Measurements from ENCODE around the gene CHRNA9. TPM values are rescaled to one million over a fixed set of nuclear protein-coding genes. Genes with fewer than 3 reads are reported as not detected.
"Not testable (repeated sequence)": the region's sequence is repeated elsewhere in the genome, so short reads cannot be mapped to it uniquely, and the experiment has no call there.

Gene CHRNA9
- polyA plus RNA-seq, 2 of the 4 experiments (the other 2 are of a cell fraction) = 1.3 to 1.6 TPM

DNA sequence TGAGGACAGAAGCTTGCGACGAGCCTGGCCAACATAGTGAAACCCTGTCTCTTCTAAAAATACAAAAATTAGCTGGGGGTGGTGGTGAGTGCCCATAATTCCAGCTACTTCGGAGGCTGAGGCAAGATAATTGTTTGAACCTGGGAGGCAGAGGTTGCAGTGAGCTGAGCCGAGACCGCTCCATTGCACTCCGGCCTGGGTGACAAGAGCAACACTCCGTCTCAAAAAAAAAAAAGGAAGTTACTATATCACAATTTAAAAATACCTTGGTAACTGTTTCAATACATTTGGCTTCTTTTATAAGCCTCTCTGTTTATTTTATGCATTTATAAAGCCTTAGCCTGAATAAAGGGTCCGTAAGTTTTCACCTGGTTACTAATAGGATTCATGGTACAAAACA lies 46.6 kb upstream of the CHRNA9 start:
- Histone ChIP-seq H3K4me1 (no peaks in the 10 kb centered on the region), H3K4me2 (no peak overlapping the region), H3K27ac (no peak overlapping the region), H3K9me3 (no peaks in the 10 kb centered on the region), H3K4me3 (no peak overlapping the region)
- ATAC-seq (no peak), DNase-seq (ENCODE audit: low read depth in 1 of 2, low spot score in 1 of 2) (no peak), FAIRE-seq (no peak)
- POLR2A ChIA-PET = no interaction called here
- WGBS (ENCODE audit: missing lambda C conversion rate) = 92% methylated on average over 8 of the region's 8 CpGs
- CTCF ChIA-PET = no interaction called here
- TF ChIP-seq GATA3 (IDR thresholded peaks at IDR 0.05; ENCODE audit: borderline replicate concordance) = no peak
- no peak for TF ChIP-seq HEYL (CRISPR knock-in tag; IDR thresholded peaks at IDR 0.05)
- TF ChIP-seq, protein P1, sequence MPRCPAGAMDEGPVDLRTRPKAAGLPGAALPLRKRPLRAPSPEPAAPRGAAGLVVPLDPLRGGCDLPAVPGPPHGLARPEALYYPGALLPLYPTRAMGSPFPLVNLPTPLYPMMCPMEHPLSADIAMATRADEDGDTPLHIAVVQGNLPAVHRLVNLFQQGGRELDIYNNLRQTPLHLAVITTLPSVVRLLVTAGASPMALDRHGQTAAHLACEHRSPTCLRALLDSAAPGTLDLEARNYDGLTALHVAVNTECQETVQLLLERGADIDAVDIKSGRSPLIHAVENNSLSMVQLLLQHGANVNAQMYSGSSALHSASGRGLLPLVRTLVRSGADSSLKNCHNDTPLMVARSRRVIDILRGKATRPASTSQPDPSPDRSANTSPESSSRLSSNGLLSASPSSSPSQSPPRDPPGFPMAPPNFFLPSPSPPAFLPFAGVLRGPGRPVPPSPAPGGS (IDR thresholded peaks at IDR 0.05) = no peak
- TF ChIP-seq, protein P2, sequence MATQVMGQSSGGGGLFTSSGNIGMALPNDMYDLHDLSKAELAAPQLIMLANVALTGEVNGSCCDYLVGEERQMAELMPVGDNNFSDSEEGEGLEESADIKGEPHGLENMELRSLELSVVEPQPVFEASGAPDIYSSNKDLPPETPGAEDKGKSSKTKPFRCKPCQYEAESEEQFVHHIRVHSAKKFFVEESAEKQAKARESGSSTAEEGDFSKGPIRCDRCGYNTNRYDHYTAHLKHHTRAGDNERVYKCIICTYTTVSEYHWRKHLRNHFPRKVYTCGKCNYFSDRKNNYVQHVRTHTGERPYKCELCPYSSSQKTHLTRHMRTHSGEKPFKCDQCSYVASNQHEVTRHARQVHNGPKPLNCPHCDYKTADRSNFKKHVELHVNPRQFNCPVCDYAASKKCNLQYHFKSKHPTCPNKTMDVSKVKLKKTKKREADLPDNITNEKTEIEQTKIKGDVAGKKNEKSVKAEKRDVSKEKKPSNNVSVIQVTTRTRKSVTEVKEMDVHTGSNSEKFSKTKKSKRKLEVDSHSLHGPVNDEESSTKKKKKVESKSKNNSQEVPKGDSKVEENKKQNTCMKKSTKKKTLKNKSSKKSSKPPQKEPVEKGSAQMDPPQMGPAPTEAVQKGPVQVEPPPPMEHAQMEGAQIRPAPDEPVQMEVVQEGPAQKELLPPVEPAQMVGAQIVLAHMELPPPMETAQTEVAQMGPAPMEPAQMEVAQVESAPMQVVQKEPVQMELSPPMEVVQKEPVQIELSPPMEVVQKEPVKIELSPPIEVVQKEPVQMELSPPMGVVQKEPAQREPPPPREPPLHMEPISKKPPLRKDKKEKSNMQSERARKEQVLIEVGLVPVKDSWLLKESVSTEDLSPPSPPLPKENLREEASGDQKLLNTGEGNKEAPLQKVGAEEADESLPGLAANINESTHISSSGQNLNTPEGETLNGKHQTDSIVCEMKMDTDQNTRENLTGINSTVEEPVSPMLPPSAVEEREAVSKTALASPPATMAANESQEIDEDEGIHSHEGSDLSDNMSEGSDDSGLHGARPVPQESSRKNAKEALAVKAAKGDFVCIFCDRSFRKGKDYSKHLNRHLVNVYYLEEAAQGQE (IDR thresholded peaks at IDR 0.05) = no peak
- TF ChIP-seq NPAS2 (CRISPR knock-in tag; IDR thresholded peaks at IDR 0.05; ENCODE audit: borderline replicate concordance) = no peak
- TF ChIP-seq ESRRA (IDR thresholded peaks at IDR 0.05; ENCODE audit: borderline replicate concordance, low read length) = no peak
- no peak for TF ChIP-seq TP53 (CRISPR knock-in tag; IDR thresholded peaks at IDR 0.05)

DNA sequence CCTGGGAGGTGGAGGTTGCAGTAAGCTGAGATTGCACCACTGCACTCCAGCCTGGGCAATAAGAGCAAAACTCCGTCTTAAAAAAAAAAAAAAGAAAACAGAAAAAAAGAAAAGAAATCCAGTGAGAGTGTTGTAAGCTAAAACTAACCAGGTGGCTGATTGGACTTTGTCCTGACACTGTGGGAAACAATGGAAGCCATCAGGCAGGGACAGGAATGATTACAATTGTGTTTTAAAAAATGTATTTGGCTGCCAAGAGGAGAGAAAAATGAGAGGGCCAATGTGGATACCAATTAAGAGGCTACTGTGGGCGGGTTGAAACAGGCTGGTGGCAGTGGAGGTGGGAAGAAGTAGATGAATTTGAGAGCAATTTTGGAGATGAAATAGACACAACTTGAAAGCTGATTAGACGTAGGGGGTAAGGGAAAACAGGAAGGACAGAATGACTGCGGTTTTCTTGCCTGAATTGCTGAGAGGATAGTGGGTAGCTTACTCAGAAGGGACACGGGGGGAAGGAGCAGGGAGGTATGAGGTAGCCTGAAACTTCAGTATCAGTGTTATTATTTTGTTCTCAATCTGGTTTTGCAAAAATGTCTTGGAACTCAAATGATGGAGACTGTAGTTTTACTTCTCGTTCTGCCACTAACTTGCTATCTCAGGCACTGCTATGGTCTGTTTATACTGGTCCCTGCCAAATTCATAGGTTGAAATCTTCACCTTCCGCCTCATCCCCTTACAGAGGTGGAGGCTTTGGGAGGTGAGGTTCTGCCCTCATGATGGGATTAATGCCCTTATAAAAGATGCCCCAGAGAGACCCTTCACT lies 45.6 kb upstream of the CHRNA9 start:
- CTCF ChIA-PET = interaction anchor here (0.6 to 1.3 kb wide), 3 partner anchors 16 to 36 kb away, joined by 3 read pairs; no protein-coding TSS in a partner anchor

DNA sequence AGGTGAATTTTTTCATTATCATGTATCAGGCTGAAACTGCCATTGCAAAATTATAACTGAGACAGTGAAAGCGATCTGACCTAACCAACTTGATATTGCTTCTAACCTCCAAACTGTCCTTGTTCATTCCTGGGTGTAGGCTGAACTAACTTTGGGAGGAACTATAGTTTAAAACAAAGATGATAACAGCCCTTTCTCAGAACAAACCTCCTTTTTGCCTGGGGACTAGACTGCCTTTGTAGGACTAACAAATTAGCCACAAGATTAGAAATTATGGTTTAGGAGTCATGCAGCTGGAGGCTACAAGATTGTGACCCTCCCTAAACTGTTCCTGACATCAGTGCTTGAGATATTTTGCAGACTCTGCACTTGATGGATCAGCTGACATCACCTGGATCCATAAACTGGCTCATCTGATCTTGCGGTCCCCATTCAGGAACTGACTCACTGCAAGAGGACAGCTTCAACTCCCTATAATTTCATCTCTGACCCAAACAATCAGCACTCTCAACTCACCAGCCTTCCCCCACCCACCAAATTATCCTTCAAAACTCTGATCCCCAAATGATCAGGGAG lies 44.4 kb upstream of the CHRNA9 start:
- DNase-seq (ENCODE audit: low read depth in 1 of 2, low spot score in 1 of 2); H3K4me1 ChIP-seq; POLR2A ChIA-PET; ATAC-seq; H3K4me3 ChIP-seq; H3K27ac ChIP-seq; H3K4me2 ChIP-seq; FAIRE-seq; H3K9me3 ChIP-seq: not testable (repeated sequence)
- WGBS (ENCODE audit: missing lambda C conversion rate) = 100% methylated on average over 2 of the region's 2 CpGs
- CTCF ChIA-PET = interaction anchor here (0.9 to 1.3 kb wide), 2 partner anchors 17 kb away, joined by 3 read pairs; no protein-coding TSS in a partner anchor

More for the DNA sequence above, 45.6 kb upstream of the CHRNA9 start:
- no peak for FAIRE-seq
- TF ChIP-seq MYC (IDR thresholded peaks at IDR 0.05; ENCODE audit: borderline replicate concordance, low read length) = no peak
- TF ChIP-seq NFE2L2 (conservative IDR thresholded peaks at IDR 0.05; ENCODE audit: low read length) = no peak
- no peak for TF ChIP-seq SMC3 (IDR thresholded peaks at IDR 0.05)
- no peak for TF ChIP-seq FOXS1 (CRISPR knock-in tag; IDR thresholded peaks at IDR 0.05)
- TF ChIP-seq, protein P3, sequence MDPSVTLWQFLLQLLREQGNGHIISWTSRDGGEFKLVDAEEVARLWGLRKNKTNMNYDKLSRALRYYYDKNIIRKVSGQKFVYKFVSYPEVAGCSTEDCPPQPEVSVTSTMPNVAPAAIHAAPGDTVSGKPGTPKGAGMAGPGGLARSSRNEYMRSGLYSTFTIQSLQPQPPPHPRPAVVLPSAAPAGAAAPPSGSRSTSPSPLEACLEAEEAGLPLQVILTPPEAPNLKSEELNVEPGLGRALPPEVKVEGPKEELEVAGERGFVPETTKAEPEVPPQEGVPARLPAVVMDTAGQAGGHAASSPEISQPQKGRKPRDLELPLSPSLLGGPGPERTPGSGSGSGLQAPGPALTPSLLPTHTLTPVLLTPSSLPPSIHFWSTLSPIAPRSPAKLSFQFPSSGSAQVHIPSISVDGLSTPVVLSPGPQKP (IDR thresholded peaks at IDR 0.05; ENCODE audit: low read depth, low read length) = no peak
- no peak for TF ChIP-seq RFX5 (IDR thresholded peaks at IDR 0.05)
- no peak for TF ChIP-seq NPAS2 (CRISPR knock-in tag; IDR thresholded peaks at IDR 0.05; ENCODE audit: borderline replicate concordance)
- no peak for TF ChIP-seq EHF (CRISPR knock-in tag; IDR thresholded peaks at IDR 0.05)
- TF ChIP-seq, protein P4, sequence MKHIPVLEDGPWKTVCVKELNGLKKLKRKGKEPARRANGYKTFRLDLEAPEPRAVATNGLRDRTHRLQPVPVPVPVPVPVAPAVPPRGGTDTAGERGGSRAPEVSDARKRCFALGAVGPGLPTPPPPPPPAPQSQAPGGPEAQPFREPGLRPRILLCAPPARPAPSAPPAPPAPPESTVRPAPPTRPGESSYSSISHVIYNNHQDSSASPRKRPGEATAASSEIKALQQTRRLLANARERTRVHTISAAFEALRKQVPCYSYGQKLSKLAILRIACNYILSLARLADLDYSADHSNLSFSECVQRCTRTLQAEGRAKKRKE (CRISPR knock-in tag; IDR thresholded peaks at IDR 0.05; ENCODE audit: low read depth) = no peak
- no peak for TF ChIP-seq CBX2 (IDR thresholded peaks at IDR 0.05; ENCODE audit: borderline replicate concordance, low read depth)
- no peak for ATAC-seq
- no peaks in the 10 kb centered on the region for H3K9me3 ChIP-seq
- H3K4me3 ChIP-seq = no peak overlapping the region
- H3K4me2 ChIP-seq = no peak overlapping the region
- H3K27ac ChIP-seq = 0 out of 6 replicates have a peak overlapping the region, but pooled peaks of 1 of the 2 experiments have one; percentile 9
- H3K4me1 ChIP-seq = no peaks in the 10 kb centered on the region
- POLR2A ChIA-PET = no interaction called here
- 78% methylated on average over 7 of the region's 7 CpGs for WGBS (ENCODE audit: missing lambda C conversion rate)
- DNase-seq (ENCODE audit: low read depth in 1 of 2, low spot score in 1 of 2) = no peak
